Middle frontal gyrus (tissue), 1 donor: ENCODE results near the gene VAPB.
"Not testable (repeated sequence)": the region's sequence is repeated elsewhere in the genome, so short reads cannot be mapped to it uniquely, and the experiment has no call there.

Source experiments
- DNase-seq: peaks from one replicate; pipeline ENCODE4 v3.0.0-alpha.2; 2015; ENCODE audit warnings: low spot score; ENCODE audit errors: extremely low spot score

VAPB gene, protein sequence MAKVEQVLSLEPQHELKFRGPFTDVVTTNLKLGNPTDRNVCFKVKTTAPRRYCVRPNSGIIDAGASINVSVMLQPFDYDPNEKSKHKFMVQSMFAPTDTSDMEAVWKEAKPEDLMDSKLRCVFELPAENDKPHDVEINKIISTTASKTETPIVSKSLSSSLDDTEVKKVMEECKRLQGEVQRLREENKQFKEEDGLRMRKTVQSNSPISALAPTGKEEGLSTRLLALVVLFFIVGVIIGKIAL

GRCh38 chr20:58388882-58389323 lies at the start of gene VAPB:
Gene VAPB (plus strand): TSS chr20:58389229. CDS start chr20:58389460, 231 bp downstream.
- DNase-seq: peak; percentile 92

DNA sequence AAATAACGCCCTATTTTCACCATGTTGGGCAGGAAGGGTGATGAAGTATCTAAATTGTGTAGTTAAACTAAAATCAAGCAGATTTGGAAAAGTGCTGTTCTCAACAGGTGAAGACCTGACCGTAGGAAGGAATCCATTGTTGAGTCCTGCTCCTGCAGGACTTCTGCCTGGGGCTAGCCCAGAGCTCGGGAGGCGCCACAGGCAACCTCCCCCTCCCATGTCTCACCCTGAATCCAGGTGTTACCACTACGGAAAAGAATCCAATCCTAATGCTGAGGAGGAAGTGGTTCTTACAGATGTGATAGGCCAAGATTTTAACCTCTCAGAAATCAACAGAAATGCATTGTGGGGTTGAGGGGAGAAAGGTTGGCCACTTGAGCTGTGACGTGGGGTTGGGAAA lies 49.3 kb upstream of the VAPB start:
- DNase-seq: no peak

DNA sequence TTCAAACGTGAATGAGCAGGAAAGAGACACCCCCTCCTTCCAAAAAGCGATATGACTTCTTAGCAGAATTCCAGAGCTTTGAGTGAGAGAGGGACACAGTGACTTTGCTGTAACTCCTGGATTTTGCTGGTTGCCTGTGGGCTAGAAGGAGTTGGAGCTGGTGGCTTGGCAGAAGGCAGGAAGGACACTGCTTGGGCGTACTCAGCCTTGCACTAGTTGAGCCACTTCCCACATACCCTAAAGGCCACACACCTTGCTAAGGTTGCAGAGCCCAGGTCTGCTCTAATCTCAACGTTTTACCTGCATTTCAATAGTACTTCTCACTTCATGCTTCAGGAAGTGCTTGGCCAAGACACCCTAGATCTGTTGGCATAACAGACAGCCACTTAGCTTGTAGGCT lies 48.9 kb upstream of the VAPB start:
- no peak for DNase-seq

DNA sequence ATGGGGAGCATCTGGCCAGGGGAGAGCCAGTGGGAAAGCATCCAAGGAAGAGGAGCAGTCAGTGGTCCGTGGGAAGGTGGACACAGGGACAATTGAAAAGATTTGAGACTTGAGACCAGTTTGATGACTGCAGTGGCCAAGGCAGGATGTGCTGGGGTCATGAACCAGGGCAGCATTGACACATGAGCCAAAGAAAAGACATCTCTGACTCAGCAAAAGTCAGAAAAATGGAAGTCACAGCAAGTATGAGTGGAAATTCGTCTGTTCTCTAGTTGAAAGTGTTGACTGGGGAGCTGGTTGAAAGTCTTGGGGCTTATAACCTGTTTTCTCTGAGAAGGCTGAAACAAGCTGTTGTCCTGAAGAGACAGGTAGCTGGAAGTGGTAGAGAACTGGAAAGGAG lies 48.2 kb upstream of the VAPB start:
- DNase-seq: no peak

DNA sequence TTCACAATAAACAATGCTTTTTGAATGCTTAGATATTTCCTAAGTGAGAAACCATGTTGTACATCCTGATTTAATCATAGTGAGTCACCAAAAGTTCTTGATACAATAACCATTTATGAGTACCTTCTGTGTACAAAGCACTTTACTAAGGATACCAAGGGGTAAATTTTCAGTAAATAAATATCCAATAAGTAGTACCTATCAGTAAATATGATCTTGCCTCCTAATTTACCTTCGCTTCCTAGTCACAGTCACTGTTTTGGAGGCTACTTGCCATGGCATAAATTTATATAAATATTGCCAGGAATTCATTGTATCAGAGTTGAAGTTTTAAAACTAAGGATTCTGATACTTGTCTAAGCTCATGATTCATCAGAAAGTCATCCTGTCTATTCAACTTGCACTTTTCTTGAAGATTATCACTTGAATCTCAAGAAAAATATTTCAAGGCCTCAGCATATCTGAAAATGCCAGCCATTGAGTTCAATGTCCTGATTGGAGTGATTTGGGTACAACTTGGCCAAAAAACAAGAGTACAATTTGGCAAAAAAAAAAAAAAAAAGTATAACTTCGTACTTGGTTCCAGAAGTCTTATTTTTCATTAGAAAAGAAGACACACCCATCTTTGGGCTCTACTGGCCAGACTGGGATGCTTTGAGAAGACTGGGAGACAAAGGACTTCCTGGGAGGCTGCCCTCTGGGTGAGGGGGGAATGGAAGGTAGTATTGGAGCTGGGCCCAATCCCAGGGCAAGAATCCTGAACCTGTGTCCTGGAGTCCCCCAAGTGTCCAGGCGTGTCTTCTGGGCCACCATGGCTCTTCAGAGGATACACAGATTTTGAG lies 46.7 kb upstream of the VAPB start:
- DNase-seq: no peak

- no peak for DNase-seq
Measured at GRCh38 chr20:58344741-58345140, 44.3 kb upstream of the VAPB start.

DNA sequence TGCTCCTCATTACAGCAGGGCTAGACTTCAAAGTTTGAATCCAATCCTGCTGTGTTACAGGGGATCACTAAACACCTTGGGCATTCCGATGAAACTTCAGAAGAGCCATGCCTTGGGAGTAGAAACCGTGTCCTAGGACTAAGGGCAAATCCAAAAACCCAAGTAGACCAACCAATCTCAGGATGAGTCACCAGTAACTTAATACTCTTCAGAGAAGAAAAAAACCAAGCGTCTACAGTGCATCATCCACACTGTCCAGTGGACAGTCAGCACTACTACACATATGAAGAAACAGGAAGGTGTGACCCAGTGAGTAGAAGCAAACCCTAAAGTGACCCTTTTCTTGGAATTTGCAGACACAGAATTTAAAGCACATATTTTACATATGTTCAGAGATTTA lies 39.5 kb upstream of the VAPB start:
- no peak for DNase-seq

GRCh38 chr20:58352468-58352867 lies 36.6 kb upstream of the VAPB start:
- DNase-seq: no peak

DNA sequence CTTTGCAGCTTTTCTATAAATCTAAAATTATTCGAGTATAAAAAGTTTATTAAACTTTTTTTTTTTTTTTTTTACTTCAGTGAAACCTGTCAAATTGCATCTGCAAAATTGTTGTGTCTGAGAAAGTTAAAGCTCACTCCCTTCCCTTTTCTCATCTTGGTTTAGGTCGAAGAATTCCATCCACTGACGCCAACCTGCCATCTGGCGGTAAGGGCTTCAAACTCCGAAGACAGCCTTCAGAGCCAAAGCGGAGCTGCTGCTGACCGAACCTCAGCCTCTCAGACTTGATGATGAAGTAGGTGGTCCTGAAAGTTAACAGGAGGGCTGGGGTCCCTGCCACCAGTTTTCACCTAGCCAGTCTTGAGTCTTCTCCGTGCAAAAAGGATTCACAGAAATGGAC lies 29.6 kb upstream of the VAPB start:
- no peak for DNase-seq

DNA sequence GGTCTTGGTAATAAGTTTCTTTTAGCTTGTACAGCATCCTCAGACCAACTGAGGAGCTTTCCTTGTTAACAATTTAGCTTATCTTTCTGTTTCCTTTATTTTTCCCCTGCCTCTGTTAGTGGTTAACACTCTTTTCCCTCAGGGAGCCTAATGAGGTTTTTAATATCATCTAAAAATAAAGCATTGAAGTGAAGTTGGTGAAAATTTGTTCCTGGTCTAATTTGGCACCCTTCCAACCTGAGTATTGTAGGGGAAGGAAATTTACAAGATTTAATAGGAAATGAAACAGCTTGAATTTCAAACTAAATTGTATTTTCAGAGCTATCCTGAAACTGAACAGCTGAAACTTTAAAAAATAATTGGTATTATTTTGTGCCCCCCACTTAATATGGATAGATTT lies 28.1 kb upstream of the VAPB start:
- no peak for DNase-seq

DNA sequence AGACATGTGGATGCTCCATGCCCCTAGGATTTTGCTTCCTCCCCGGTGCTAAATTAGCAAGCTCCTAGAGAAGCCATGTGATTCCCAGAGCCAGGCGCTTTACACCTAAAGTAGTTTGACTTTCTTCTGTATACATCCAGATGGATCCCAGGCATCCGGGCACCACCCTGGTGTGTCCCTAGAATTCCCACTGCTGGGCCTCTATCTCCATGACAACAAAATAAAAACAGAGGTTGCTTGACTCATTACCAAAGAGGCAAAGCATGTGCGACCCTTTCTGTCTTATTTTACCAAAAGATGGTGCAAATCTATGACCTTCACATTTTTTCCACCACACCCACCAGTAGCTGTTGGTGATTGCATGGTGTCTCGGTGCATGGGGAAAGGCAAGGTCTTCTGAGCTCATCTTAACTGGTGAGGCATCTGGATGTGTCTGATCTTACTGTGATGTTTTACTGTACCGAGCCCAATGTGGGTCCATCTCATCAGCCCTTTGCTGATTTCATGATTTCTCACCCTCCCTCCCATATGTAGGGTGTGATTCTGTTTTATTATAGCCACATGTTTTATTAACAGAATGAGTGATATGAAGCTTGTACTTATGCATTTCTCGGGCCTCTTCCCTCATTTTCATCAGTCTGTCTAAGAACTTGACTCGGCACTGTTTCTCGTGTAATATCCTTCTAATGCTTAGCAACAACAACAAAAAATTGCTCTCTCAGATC lies 27.4 kb upstream of the VAPB start:
- no peak for DNase-seq

- no peak for DNase-seq
Measured at GRCh38 chr20:58362206-58362516, 26.9 kb upstream of the VAPB start.

- no peak for DNase-seq
Measured at GRCh38 chr20:58362970-58363369, 26.1 kb upstream of the VAPB start.

DNA sequence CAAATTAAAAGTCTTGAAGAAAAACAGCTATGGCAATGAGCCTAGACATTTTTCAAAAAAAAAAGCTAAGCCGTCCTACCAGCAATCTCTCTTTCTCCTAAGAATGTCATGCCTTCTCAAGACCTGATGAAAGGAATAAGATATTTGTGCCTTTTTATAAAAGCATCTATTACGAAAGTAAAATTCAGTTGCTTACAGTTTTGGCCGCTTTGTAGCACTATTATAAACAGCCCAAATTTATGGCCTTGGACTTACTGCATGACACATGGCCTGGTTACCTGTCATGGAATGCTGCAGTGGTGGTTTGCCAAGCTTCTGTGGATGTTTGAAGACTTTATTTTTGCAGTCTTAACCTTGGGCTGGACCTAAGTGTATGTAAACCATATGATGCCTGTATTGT lies 22.2 kb upstream of the VAPB start:
- no peak for DNase-seq

DNA sequence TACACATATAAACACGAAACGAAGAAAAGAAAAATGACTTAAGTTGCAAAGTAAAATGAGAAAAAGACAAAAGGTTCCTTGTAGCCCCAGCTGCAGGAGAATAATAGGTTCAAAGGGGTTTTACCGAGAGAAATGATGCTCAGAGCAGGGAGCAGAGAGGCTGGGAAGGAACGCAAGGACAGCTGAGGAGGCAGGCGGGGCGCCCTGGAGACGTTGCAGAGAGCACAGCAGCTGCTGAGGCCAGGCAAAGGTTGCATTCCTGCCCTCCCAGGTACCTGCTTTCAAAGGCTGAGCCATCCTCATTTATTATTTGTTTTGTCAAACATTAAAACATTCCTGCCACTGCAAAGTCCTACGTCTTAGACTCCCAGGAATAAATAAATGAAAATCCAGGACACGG lies 16.2 kb upstream of the VAPB start:
- DNase-seq: no peak

GRCh38 chr20:58373296-58373695 lies 15.7 kb upstream of the VAPB start:
- DNase-seq: not testable (repeated sequence)

- no peak for DNase-seq
Measured at GRCh38 chr20:58374027-58374850, 14.8 kb upstream of the VAPB start.

GRCh38 chr20:58374906-58375758 lies 13.9 kb upstream of the VAPB start:
- no peak for DNase-seq

- no peak for DNase-seq
Measured at GRCh38 chr20:58375759-58376352, 13.2 kb upstream of the VAPB start.

DNA sequence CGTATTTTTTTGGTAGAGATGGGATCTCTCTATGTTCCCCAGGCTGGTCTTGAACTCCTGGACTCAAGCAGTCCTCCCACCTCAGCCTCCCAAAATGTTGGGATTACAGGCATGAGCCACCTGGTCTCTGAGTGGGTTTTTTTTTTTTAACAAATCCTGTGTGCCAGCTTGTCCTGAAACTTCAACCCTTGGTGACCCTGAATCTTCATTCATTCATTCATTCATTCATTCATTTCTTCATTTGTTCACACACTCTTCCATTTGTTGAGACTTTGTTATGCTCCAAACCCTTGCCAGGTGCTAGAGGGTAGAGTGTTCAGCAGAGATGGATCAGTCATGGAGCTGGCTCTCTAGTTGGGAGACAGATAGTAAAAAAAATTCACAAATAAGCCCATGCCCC lies 12.0 kb upstream of the VAPB start:
- no peak for DNase-seq
